ENCODE results near the gene OR4C6. TPM values are rescaled to one million over a fixed set of nuclear protein-coding genes. Genes with fewer than 3 reads are reported as not detected.

OR4C6 gene
- total and polyA plus RNA-seq, 12 donors = not detected

- no peak overlapping the region for H3K4me3 ChIP-seq
- no peaks in the 10 kb centered on the region for H3K36me3 ChIP-seq (replicated peaks in 1 of 2)
- intact Hi-C loops (cut with DNase I) = no loop called here
- no peaks in the 10 kb centered on the region for H3K4me1 ChIP-seq (replicated peaks in 1 of 2)
- H3K27ac ChIP-seq = no peak overlapping the region
- no peaks in the 10 kb centered on the region for H3K9me3 ChIP-seq (replicated peaks in 1 of 3)
- 48 to 52% (median 50%) methylated on average over 1 of the region's 1 CpG for WGBS, 4 donors
- no peak for TF ChIP-seq CTCF (IDR thresholded peaks at IDR 0.05)
- no peak for TF ChIP-seq POLR2A (IDR thresholded peaks at IDR 0.05)
- H3K27me3 ChIP-seq = no peaks in the 10 kb centered on the region
- no peak for DNase-seq
Measured at GRCh38 chr11:55652560-55652959, 9.4 kb upstream of the OR4C6 start.

- Histone ChIP-seq H3K36me3 (replicated peaks in 1 of 2) (no peaks in the 10 kb centered on the region), H3K27ac (no peak overlapping the region), H3K4me1 (replicated peaks in 1 of 2) (no peaks in the 10 kb centered on the region), H3K4me3 (no peak overlapping the region), H3K27me3 (no peaks in the 10 kb centered on the region), H3K9me3 (replicated peaks in 1 of 3) (no peaks in the 10 kb centered on the region)
- TF ChIP-seq CTCF (IDR thresholded peaks at IDR 0.05) = no peak
- no peak for TF ChIP-seq POLR2A (IDR thresholded peaks at IDR 0.05)
- intact Hi-C loops (cut with DNase I) = no loop called here
- DNase-seq = no peak
Measured at GRCh38 chr11:55655096-55655495, 6.9 kb upstream of the OR4C6 start.

- WGBS, 4 donors = 64 to 86% (median 75%) methylated on average over 2 of the region's 2 CpGs
Measured at GRCh38 chr11:55658031-55658573, 3.9 kb upstream of the OR4C6 start.

GRCh38 chr11:55658608-55659007, 3.4 kb upstream of the OR4C6 start:
- Histone ChIP-seq H3K27me3 (no peaks in the 10 kb centered on the region), H3K9me3 (replicated peaks in 1 of 3) (no peaks in the 10 kb centered on the region), H3K27ac (no peak overlapping the region), H3K4me1 (replicated peaks in 1 of 2) (no peaks in the 10 kb centered on the region), H3K36me3 (replicated peaks in 1 of 2) (no peaks in the 10 kb centered on the region), H3K4me3 (no peak overlapping the region)
- intact Hi-C loops (cut with DNase I) = no loop called here
- TF ChIP-seq POLR2A (IDR thresholded peaks at IDR 0.05) = no peak
- TF ChIP-seq CTCF (IDR thresholded peaks at IDR 0.05) = no peak
- DNase-seq = no peak
- WGBS, 4 donors = 47 to 53% (median 51%) methylated on average over 1 of the region's 1 CpG

More at GRCh38 chr11:55658031-55658573, 3.9 kb upstream of the OR4C6 start:
- TF ChIP-seq POLR2A (IDR thresholded peaks at IDR 0.05) = no peak
- TF ChIP-seq CTCF (IDR thresholded peaks at IDR 0.05) = no peak
- Histone ChIP-seq H3K27me3 (no peaks in the 10 kb centered on the region), H3K27ac (no peak overlapping the region), H3K9me3 (replicated peaks in 1 of 3) (no peaks in the 10 kb centered on the region), H3K36me3 (replicated peaks in 1 of 2) (no peaks in the 10 kb centered on the region), H3K4me1 (replicated peaks in 1 of 2) (no peaks in the 10 kb centered on the region), H3K4me3 (no peak overlapping the region)
- DNase-seq = no peak
- intact Hi-C loops (cut with DNase I) = no loop called here

Measured in adrenal gland (tissue), 12 donors.